Activated CD4-positive, alpha-beta T cell treated with anti-CD3 and anti-CD28 coated beads, Interleukin-2, amount 50 U/mL, for 4 hours (primary cell): ENCODE data around the gene TEX264.
"Not testable (repeated sequence)": the region's sequence is repeated elsewhere in the genome, so short reads cannot be mapped to it uniquely, and the experiment has no call there.

Experiments
- DNase-seq, 2 experiments: peaks; one replicate each; pipeline ENCODE4 v3.0.0-alpha.2; 2020

TEX264 gene

GRCh38 chr3:51717947-51718346, 46.9 kb downstream of the TEX264 start:
- no peak for DNase-seq

- no peak for DNase-seq
These were observed 47.7 kb downstream of the TEX264 start for GRCh38 chr3:51718547-51719409.

GRCh38 chr3:51719410-51720025, 48.5 kb downstream of the TEX264 start:
- DNase-seq, result no peak

GRCh38 chr3:51720292-51721061, 49.4 kb downstream of the TEX264 start:
- DNase-seq, result no peak

GRCh38 chr3:51721062-51721745, 50.2 kb downstream of the TEX264 start:
- DNase-seq, result no peak

- DNase-seq, result no peak
These were observed 51.3 kb downstream of the TEX264 start for GRCh38 chr3:51722362-51722761.

- no peak for DNase-seq
These were observed 56.4 kb downstream of the TEX264 start for GRCh38 chr3:51727500-51727899.

GRCh38 chr3:51729042-51729633, 58.1 kb downstream of the TEX264 start:
- no peak for DNase-seq

GRCh38 chr3:51733859-51734571, 63.0 kb downstream of the TEX264 start:
- no peak for DNase-seq

GRCh38 chr3:51734572-51734907, 63.5 kb downstream of the TEX264 start:
- DNase-seq, result no peak

- no peak for DNase-seq
These were observed 64.0 kb downstream of the TEX264 start for GRCh38 chr3:51735039-51735438.

- DNase-seq, result no peak
These were observed 64.9 kb downstream of the TEX264 start for GRCh38 chr3:51735950-51736349.

GRCh38 chr3:51739110-51739509, 68.1 kb downstream of the TEX264 start:
- no peak for DNase-seq

- not testable (repeated sequence) for DNase-seq
These were observed 71.3 kb downstream of the TEX264 start for GRCh38 chr3:51742320-51742719.

- not testable (repeated sequence) for DNase-seq
These were observed 71.9 kb downstream of the TEX264 start for GRCh38 chr3:51742978-51743377.

GRCh38 chr3:51747840-51748239, 76.8 kb downstream of the TEX264 start:
- no peak for DNase-seq

- DNase-seq, result no peak
These were observed 77.3 kb downstream of the TEX264 start for GRCh38 chr3:51748327-51748726.

GRCh38 chr3:51750878-51751277, 79.8 kb downstream of the TEX264 start:
- no peak for DNase-seq

- DNase-seq, result no peak
These were observed 80.2 kb downstream of the TEX264 start for GRCh38 chr3:51751287-51751686.
